ENCODE results near the gene KRT84.
A peak's percentile ranks its signal among the peaks of the same experiment; 100 is the strongest.
"Not testable (repeated sequence)": the region's sequence is repeated elsewhere in the genome, so short reads cannot be mapped to it uniquely, and the experiment has no call there.

KRT84 gene

GRCh38 chr12:52413782-52414345, 28.4 kb upstream of the KRT84 start:
- H3K4me3 ChIP-seq (ENCODE audit: low read depth, low read length) = no peak overlapping the region
- DNase-seq (ENCODE audit: low read depth) = no peak
- TF ChIP-seq MYC (IDR thresholded peaks at IDR 0.05; ENCODE audit: low read depth, low read length) (no peak), CTCF (IDR thresholded peaks at IDR 0.05; ENCODE audit: low read depth, low read length) (peak; percentile 16)

- DNase-seq (ENCODE audit: low read depth) = no peak
- TF ChIP-seq MAX (IDR thresholded peaks at IDR 0.05; ENCODE audit: low read depth, low read length) = no peak
- no peak for TF ChIP-seq POLR2A (IDR thresholded peaks at IDR 0.05; ENCODE audit: extremely low read depth, insufficient read length)
- TF ChIP-seq MYC (IDR thresholded peaks at IDR 0.05; ENCODE audit: low read depth, low read length) = no peak
These were observed 27.8 kb upstream of the KRT84 start for GRCh38 chr12:52413202-52413601.

GRCh38 chr12:52411815-52412214, 26.4 kb upstream of the KRT84 start:
- no peak for TF ChIP-seq CTCF (IDR thresholded peaks at IDR 0.05; ENCODE audit: low read depth, low read length)
- TF ChIP-seq MAX (IDR thresholded peaks at IDR 0.05; ENCODE audit: low read depth, low read length) = no peak
- no peak for TF ChIP-seq POLR2A (IDR thresholded peaks at IDR 0.05; ENCODE audit: extremely low read depth, insufficient read length)
- TF ChIP-seq MYC (IDR thresholded peaks at IDR 0.05; ENCODE audit: low read depth, low read length) = no peak
- H3K4me3 ChIP-seq (ENCODE audit: low read depth, low read length) = no peak overlapping the region
- DNase-seq (ENCODE audit: low read depth) = no peak

More at GRCh38 chr12:52413202-52413601, 27.8 kb upstream of the KRT84 start:
- no peak overlapping the region for H3K4me3 ChIP-seq (ENCODE audit: low read depth, low read length)

- not testable (repeated sequence) for H3K4me3 ChIP-seq (ENCODE audit: low read depth, low read length); DNase-seq (ENCODE audit: low read depth)
These were observed 25.3 kb upstream of the KRT84 start for GRCh38 chr12:52410589-52411248.

- no peak overlapping the region for H3K4me3 ChIP-seq (ENCODE audit: low read depth, low read length)
- no peak for DNase-seq (ENCODE audit: low read depth)
- TF ChIP-seq POLR2A (IDR thresholded peaks at IDR 0.05; ENCODE audit: extremely low read depth, insufficient read length) (no peak), MYC (IDR thresholded peaks at IDR 0.05; ENCODE audit: low read depth, low read length) (no peak), MAX (IDR thresholded peaks at IDR 0.05; ENCODE audit: low read depth, low read length) (no peak), CTCF (IDR thresholded peaks at IDR 0.05; ENCODE audit: low read depth, low read length) (no peak)
These were observed 22.5 kb upstream of the KRT84 start for GRCh38 chr12:52407918-52408317.

- H3K4me3 ChIP-seq (ENCODE audit: low read depth, low read length) = no peak within 1 kb of the TSS
- DNase-seq (ENCODE audit: low read depth) = no peak
- TF ChIP-seq MAX (IDR thresholded peaks at IDR 0.05; ENCODE audit: low read depth, low read length) (no peak), CTCF (IDR thresholded peaks at IDR 0.05; ENCODE audit: low read depth, low read length) (no peak), MYC (IDR thresholded peaks at IDR 0.05; ENCODE audit: low read depth, low read length) (no peak)
These were observed 20.5 kb upstream of the KRT84 start, which contains the start of gene KRT82 for GRCh38 chr12:52405922-52406385. Gene KRT82, minus strand, starts transcription at chr12:52406335. Its CDS starts 58 bp downstream, at chr12:52406277.

GRCh38 chr12:52404951-52405350, 19.5 kb upstream of the KRT84 start:
- no peak for TF ChIP-seq CTCF (IDR thresholded peaks at IDR 0.05; ENCODE audit: low read depth, low read length)
- H3K4me3 ChIP-seq (ENCODE audit: low read depth, low read length) = no peak overlapping the region
- no peak for DNase-seq (ENCODE audit: low read depth)

Measured in NB4 (cell line).